HEK293T (cell line): ENCODE results near the gene HSPB9.

Experiments used
- ELF4 ChIP-seq: fragments of 450-650 bp; IDR thresholded peaks from 2 replicates; pipeline ENCODE4 v1.6.1; 2017; ENCODE audit warnings: antibody characterized with exemption
- FOXK2 ChIP-seq: fragments of 450-650 bp; IDR thresholded peaks from 2 replicates; pipeline ENCODE4 v1.6.1; 2016; ENCODE audit warnings: mild to moderate bottlenecking
- FOXM1 ChIP-seq: fragments of 450-650 bp; IDR thresholded peaks from 2 replicates; pipeline ENCODE4 v1.6.1; 2017; ENCODE audit warnings: mild to moderate bottlenecking, borderline replicate concordance
- HDGF ChIP-seq: fragments of 450-650 bp; IDR thresholded peaks from 2 replicates; pipeline ENCODE4 v1.6.1; 2017; ENCODE audit warnings: antibody characterized with exemption, borderline replicate concordance
- L3MBTL2 ChIP-seq: fragments of 450-650 bp; conservative IDR thresholded peaks from 2 replicates; pipeline ENCODE4 v1.6.1; 2016; ENCODE audit warnings: mild to moderate bottlenecking
- SP1 ChIP-seq: fragments of 450-650 bp; IDR thresholded peaks from 2 replicates; pipeline ENCODE4 v1.6.1; 2017
- SUZ12 ChIP-seq: fragments of 450-650 bp; IDR thresholded peaks from 2 replicates; pipeline ENCODE4 v1.6.1; 2016; ENCODE audit warnings: mild to moderate bottlenecking
- ZNF384 ChIP-seq: fragments of 450-650 bp; IDR thresholded peaks from 2 replicates; pipeline ENCODE4 v1.6.1; 2016

DNA sequence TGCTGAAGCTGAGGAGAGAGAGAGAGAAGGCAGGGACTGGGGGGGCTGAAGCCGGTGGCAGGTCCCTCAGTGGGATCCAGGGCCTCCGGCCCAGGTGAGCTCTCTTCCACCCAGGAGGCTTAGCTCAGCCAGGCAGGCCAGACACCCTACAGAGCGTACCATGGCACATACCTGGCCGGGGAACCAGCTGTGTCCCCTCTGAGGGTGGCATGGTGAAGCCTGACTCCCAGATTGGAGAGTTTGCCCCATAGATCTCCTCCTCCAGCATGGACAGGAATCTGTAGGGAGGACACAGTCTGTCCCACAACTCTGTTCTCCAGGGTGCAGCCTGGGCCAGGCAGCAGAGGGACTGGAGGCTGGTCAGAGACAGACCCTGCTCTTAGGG lies 4.5 kb upstream of the HSPB9 start:
- TF ChIP-seq SUZ12: no peak
- TF ChIP-seq ZNF384: no peak
- no peak for TF ChIP-seq ELF4
- no peak for TF ChIP-seq L3MBTL2
- no peak for TF ChIP-seq FOXM1
- no peak for TF ChIP-seq FOXK2
- TF ChIP-seq HDGF: no peak
- TF ChIP-seq SP1: no peak
